ENCODE results near the gene TOPORS.
A peak's percentile ranks its signal among the peaks of the same experiment; 100 is the strongest.
"Not testable (repeated sequence)": the region's sequence is repeated elsewhere in the genome, so short reads cannot be mapped to it uniquely, and the experiment has no call there.

TOPORS gene

GRCh38 chr9:32552172-32552872, at the start of gene TOPORS, which contains the start of gene SMIM27:
Gene TOPORS, minus strand, starts transcription at chr9:32552586. Its CDS starts 150 bp downstream, at chr9:32552436.
Gene SMIM27, plus strand, starts transcription at chr9:32552327. Its CDS starts 108 bp downstream, at chr9:32552435.
- DNase-seq = peak; percentile 87

GRCh38 chr9:32599021-32599420, 46.6 kb upstream of the TOPORS start:
- DNase-seq = not testable (repeated sequence)

GRCh38 chr9:32596936-32597335, 44.5 kb upstream of the TOPORS start:
- no peak for DNase-seq

- DNase-seq = no peak
These were observed 43.9 kb upstream of the TOPORS start for GRCh38 chr9:32596096-32596865.

GRCh38 chr9:32590898-32591297, 38.5 kb upstream of the TOPORS start:
- no peak for DNase-seq

- DNase-seq = no peak
These were observed 38.1 kb upstream of the TOPORS start for GRCh38 chr9:32590476-32590875.

GRCh38 chr9:32589083-32589723, 36.8 kb upstream of the TOPORS start:
- no peak for DNase-seq

GRCh38 chr9:32587901-32588300, 35.5 kb upstream of the TOPORS start:
- no peak for DNase-seq

GRCh38 chr9:32584784-32585183, 32.4 kb upstream of the TOPORS start:
- DNase-seq = no peak

- DNase-seq = peak; percentile 25
These were observed 29.2 kb upstream of the TOPORS start for GRCh38 chr9:32581512-32582143.

- DNase-seq = no peak
These were observed 28.4 kb upstream of the TOPORS start for GRCh38 chr9:32580631-32581300.

- DNase-seq = peak; percentile 81
These were observed 27.4 kb upstream of the TOPORS start for GRCh38 chr9:32579706-32580331.

- no peak for DNase-seq
These were observed 26.6 kb upstream of the TOPORS start for GRCh38 chr9:32578976-32579375.

GRCh38 chr9:32577316-32577715, 24.9 kb upstream of the TOPORS start:
- DNase-seq = no peak

GRCh38 chr9:32574858-32575257, 22.5 kb upstream of the TOPORS start:
- DNase-seq = no peak

GRCh38 chr9:32573821-32574220, 21.4 kb upstream of the TOPORS start:
- no peak for DNase-seq

- DNase-seq = peak; percentile 95
These were observed 20.6 kb upstream of the TOPORS start, which contains the start of gene NDUFB6 for GRCh38 chr9:32572900-32573523. Gene NDUFB6, minus strand, starts transcription at chr9:32573159. Its CDS starts 99 bp downstream, at chr9:32573060.

GRCh38 chr9:32571969-32572899, 19.8 kb upstream of the TOPORS start:
- DNase-seq = peak; percentile 73

- DNase-seq = no peak
These were observed 17.9 kb upstream of the TOPORS start for GRCh38 chr9:32570262-32570661.

- no peak for DNase-seq
These were observed 14.4 kb upstream of the TOPORS start for GRCh38 chr9:32566770-32567169.
